HG03196 (cell line): ENCODE data around the gene PROM1.

Experiments used
- ATAC-seq: cut with Tn5 transposase; IDR thresholded peaks from one replicate; pipeline ENCODE4 v1.9.1; 2021; ENCODE audit not compliant: unreplicated experiment

The PROM1 gene

GRCh38 chr4:16110661-16111290 is 27.0 kb upstream of the PROM1 start:
- no peak for ATAC-seq

- ATAC-seq = no peak
These were observed 26.4 kb upstream of the PROM1 start for GRCh38 chr4:16110199-16110598.

- ATAC-seq = no peak
These were observed 25.4 kb upstream of the PROM1 start for GRCh38 chr4:16109256-16109655.

- no peak for ATAC-seq
These were observed 23.1 kb upstream of the PROM1 start for GRCh38 chr4:16106956-16107355.

GRCh38 chr4:16104520-16104919 is 20.7 kb upstream of the PROM1 start:
- no peak for ATAC-seq

- ATAC-seq = no peak
These were observed 18.5 kb upstream of the PROM1 start for GRCh38 chr4:16102356-16102755.

- no peak for ATAC-seq
These were observed 17.0 kb upstream of the PROM1 start for GRCh38 chr4:16100833-16101232.

GRCh38 chr4:16092682-16093319 is 9.0 kb upstream of the PROM1 start:
- ATAC-seq = no peak

- no peak for ATAC-seq
These were observed 6.4 kb upstream of the PROM1 start for GRCh38 chr4:16090096-16090705.

GRCh38 chr4:16089156-16089555 is 5.3 kb upstream of the PROM1 start:
- no peak for ATAC-seq

GRCh38 chr4:16088601-16089000 is 4.8 kb upstream of the PROM1 start:
- ATAC-seq = no peak

GRCh38 chr4:16085822-16086221 is 2.0 kb upstream of the PROM1 start:
- no peak for ATAC-seq

- ATAC-seq = no peak
These were observed 1.2 kb downstream of the PROM1 start for GRCh38 chr4:16082426-16083240.

GRCh38 chr4:16082041-16082425 is 1.8 kb downstream of the PROM1 start:
- ATAC-seq = no peak

GRCh38 chr4:16079046-16079445 is 4.8 kb downstream of the PROM1 start:
- ATAC-seq = peak; percentile 74

GRCh38 chr4:16078195-16078760 is 5.5 kb downstream of the PROM1 start:
- no peak for ATAC-seq

- no peak for ATAC-seq
These were observed 6.0 kb downstream of the PROM1 start for GRCh38 chr4:16077786-16078185.

GRCh38 chr4:16075975-16076757 is 7.7 kb downstream of the PROM1 start:
- ATAC-seq = no peak

- ATAC-seq = no peak
These were observed 8.8 kb downstream of the PROM1 start for GRCh38 chr4:16075061-16075460.

GRCh38 chr4:16072168-16072567 is 11.7 kb downstream of the PROM1 start:
- no peak for ATAC-seq

GRCh38 chr4:16070203-16070602 is 13.6 kb downstream of the PROM1 start:
- no peak for ATAC-seq
